Loucy (cell line): ENCODE results near the gene PPL.

Source experiments
- H2AFZ ChIP-seq: fragments of 200-600 bp; sonication (generic); 2 replicates; pipeline ENCODE4 v1.6.0; 2016; ENCODE audit warnings: antibody characterized with exemption, mild to moderate bottlenecking, low read length, moderate library complexity
- H3F3A ChIP-seq: fragments of 200-600 bp; 2 replicates; pipeline ENCODE4 v1.6.0; 2016; ENCODE audit warnings: antibody characterized with exemption, low read depth, mild to moderate bottlenecking
- H3K27me3 ChIP-seq: fragments of 200-600 bp; sonication (generic); 2 replicates; pipeline ENCODE4 v1.6.1; 2014; ENCODE audit warnings: low read length, mild to moderate bottlenecking; ENCODE audit not compliant: insufficient read depth, poor library complexity, severe bottlenecking
- H3K36me3 ChIP-seq: fragments of 200-600 bp; sonication (generic); 2 replicates; pipeline ENCODE4 v1.6.1; 2016; ENCODE audit warnings: low read length; ENCODE audit not compliant: insufficient read depth
- H3K4me1 ChIP-seq: fragments of 200-600 bp; sonication (generic); 2 replicates; pipeline ENCODE4 v1.5.1; 2014; ENCODE audit warnings: low read length, mild to moderate bottlenecking; ENCODE audit not compliant: insufficient read depth, poor library complexity, severe bottlenecking
- H3K4me2 ChIP-seq: fragments of 200-600 bp; sonication (generic); 2 replicates; pipeline ENCODE4 v1.6.0; 2014; ENCODE audit warnings: antibody characterized with exemption, low read length, low read depth, mild to moderate bottlenecking; ENCODE audit not compliant: poor library complexity, severe bottlenecking
- H3K4me3 ChIP-seq: fragments of 200-600 bp; sonication (generic); 2 replicates; pipeline ENCODE4 v1.5.1; 2014; ENCODE audit warnings: low read length, mild to moderate bottlenecking, mixed read lengths; ENCODE audit not compliant: poor library complexity, severe bottlenecking
- H3K79me2 ChIP-seq: fragments of 200-600 bp; sonication (generic); 2 replicates; pipeline ENCODE4 v1.6.1; 2014; ENCODE audit warnings: low read length; ENCODE audit not compliant: insufficient read depth
- H3K9ac ChIP-seq: fragments of 200-600 bp; sonication (generic); 2 replicates; pipeline ENCODE4 v1.6.0; 2014; ENCODE audit warnings: mild to moderate bottlenecking, low read depth, low read length, moderate library complexity; ENCODE audit not compliant: poor library complexity, severe bottlenecking
- H3K9me2 ChIP-seq: fragments of 200-600 bp; sonication (generic); replicated peaks from 2 replicates; pipeline ENCODE4 v1.6.1; 2016; ENCODE audit warnings: low read depth, low read length, mixed read lengths
- H3K9me3 ChIP-seq: fragments of 200-600 bp; sonication (generic); 2 replicates; pipeline ENCODE4 v1.6.1; 2014; ENCODE audit warnings: mild to moderate bottlenecking, antibody characterized with exemption, low read length, low read depth; ENCODE audit not compliant: insufficient read depth
- H4K20me1 ChIP-seq: fragments of 200-600 bp; sonication (generic); 2 replicates; pipeline ENCODE4 v1.6.0; 2014; ENCODE audit warnings: antibody characterized with exemption, low read length, mild to moderate bottlenecking; ENCODE audit not compliant: insufficient read depth, poor library complexity, severe bottlenecking
- EZH2phosphoT487 ChIP-seq: fragments of 200-600 bp; IDR thresholded peaks from 2 replicates; pipeline ENCODE4 v1.6.1; 2018; ENCODE audit warnings: antibody characterized with exemption, mild to moderate bottlenecking, moderate library complexity, borderline replicate concordance
- TF ChIP-seq, protein P1 (sequence below): fragments of 200-600 bp; sonication (generic); conservative IDR thresholded peaks from 2 replicates; pipeline ENCODE4 v1.5.1; 2014; ENCODE audit warnings: mild to moderate bottlenecking, antibody characterized with exemption, low read length

The PPL gene

GRCh38 chr16:4846503-4846900, 90.4 kb downstream of the PPL start:
- H3K4me3 ChIP-seq: peak overlapping the region; percentile 85
- H3K79me2 ChIP-seq: peaks cover 72% of the 10 kb centered on the region
- H3F3A ChIP-seq: no peaks in the 10 kb centered on the region
- H3K9me3 ChIP-seq: no peaks in the 10 kb centered on the region
- no peak for TF ChIP-seq EZH2phosphoT487
- TF ChIP-seq, protein P1, sequence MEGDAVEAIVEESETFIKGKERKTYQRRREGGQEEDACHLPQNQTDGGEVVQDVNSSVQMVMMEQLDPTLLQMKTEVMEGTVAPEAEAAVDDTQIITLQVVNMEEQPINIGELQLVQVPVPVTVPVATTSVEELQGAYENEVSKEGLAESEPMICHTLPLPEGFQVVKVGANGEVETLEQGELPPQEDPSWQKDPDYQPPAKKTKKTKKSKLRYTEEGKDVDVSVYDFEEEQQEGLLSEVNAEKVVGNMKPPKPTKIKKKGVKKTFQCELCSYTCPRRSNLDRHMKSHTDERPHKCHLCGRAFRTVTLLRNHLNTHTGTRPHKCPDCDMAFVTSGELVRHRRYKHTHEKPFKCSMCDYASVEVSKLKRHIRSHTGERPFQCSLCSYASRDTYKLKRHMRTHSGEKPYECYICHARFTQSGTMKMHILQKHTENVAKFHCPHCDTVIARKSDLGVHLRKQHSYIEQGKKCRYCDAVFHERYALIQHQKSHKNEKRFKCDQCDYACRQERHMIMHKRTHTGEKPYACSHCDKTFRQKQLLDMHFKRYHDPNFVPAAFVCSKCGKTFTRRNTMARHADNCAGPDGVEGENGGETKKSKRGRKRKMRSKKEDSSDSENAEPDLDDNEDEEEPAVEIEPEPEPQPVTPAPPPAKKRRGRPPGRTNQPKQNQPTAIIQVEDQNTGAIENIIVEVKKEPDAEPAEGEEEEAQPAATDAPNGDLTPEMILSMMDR: no peak
- peaks cover 7% of the 10 kb centered on the region; the same call in 1 of the 2 replicates for H3K36me3 ChIP-seq
- peaks cover 47% of the 10 kb centered on the region for H4K20me1 ChIP-seq
- H3K4me1 ChIP-seq: peaks cover 19% of the 10 kb centered on the region
- peak overlapping the region; percentile 85 for H3K9ac ChIP-seq
- peak overlapping the region; percentile 67 for H2AFZ ChIP-seq
- H3K9me2 ChIP-seq: no peaks in the 10 kb centered on the region
- peak overlapping the region; percentile 91 for H3K4me2 ChIP-seq
- no peaks in the 10 kb centered on the region for H3K27me3 ChIP-seq

GRCh38 chr16:4840984-4841383, 96.0 kb downstream of the PPL start:
- H2AFZ ChIP-seq: no peak overlapping the region
- H3K9me2 ChIP-seq: no peaks in the 10 kb centered on the region
- H3K4me3 ChIP-seq: no peak overlapping the region
- no peaks in the 10 kb centered on the region for H3K4me1 ChIP-seq
- no peaks in the 10 kb centered on the region for H3F3A ChIP-seq
- H4K20me1 ChIP-seq: peaks cover 10% of the 10 kb centered on the region
- no peak overlapping the region for H3K4me2 ChIP-seq
- peaks cover 24% of the 10 kb centered on the region; the same call in 1 of the 2 replicates for H3K36me3 ChIP-seq
- TF ChIP-seq, protein P1: no peak
- TF ChIP-seq EZH2phosphoT487: no peak
- no peaks in the 10 kb centered on the region for H3K9me3 ChIP-seq
- no peaks in the 10 kb centered on the region for H3K27me3 ChIP-seq
- H3K79me2 ChIP-seq: peaks cover 21% of the 10 kb centered on the region
- H3K9ac ChIP-seq: no peak overlapping the region

DNA sequence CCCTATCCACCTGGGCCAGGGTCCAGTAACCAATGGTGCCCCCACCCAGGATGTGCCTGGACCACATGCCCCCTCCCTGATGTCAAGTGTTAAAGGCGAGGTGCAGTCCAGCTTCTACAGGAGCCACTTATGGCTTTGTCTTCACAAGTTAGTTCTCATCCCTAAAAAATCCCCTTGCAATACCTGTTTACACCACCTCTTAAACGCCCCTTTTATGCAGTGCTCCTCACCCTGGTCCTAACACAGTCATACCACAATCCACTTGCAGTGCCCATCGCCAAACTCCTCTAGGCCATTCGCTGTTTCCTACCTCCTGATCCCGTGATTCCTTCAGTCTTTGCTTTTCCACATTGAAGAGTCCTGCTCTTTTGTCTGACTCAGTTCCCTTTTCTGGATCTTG, 97.0 kb downstream of the PPL start:
- H3K4me2 ChIP-seq: no peak overlapping the region
- peaks cover 11% of the 10 kb centered on the region for H3K79me2 ChIP-seq
- no peaks in the 10 kb centered on the region for H3K27me3 ChIP-seq
- TF ChIP-seq, protein P1: no peak
- no peak for TF ChIP-seq EZH2phosphoT487
- H3K9me2 ChIP-seq: no peaks in the 10 kb centered on the region
- no peaks in the 10 kb centered on the region for H3K4me1 ChIP-seq
- no peak overlapping the region for H2AFZ ChIP-seq
- H4K20me1 ChIP-seq: no peaks in the 10 kb centered on the region
- no peaks in the 10 kb centered on the region for H3K9me3 ChIP-seq
- H3K4me3 ChIP-seq: no peak overlapping the region
- H3F3A ChIP-seq: no peaks in the 10 kb centered on the region
- H3K36me3 ChIP-seq: peaks cover 24% of the 10 kb centered on the region; the same call in 1 of the 2 replicates
- H3K9ac ChIP-seq: no peak overlapping the region
